ENCODE results near the gene IL2RA. TPM values are rescaled to one million over a fixed set of nuclear protein-coding genes. Genes with fewer than 3 reads are reported as not detected.

Gene IL2RA
- total and polyA plus RNA-seq, 2 donors (not counting 1 experiment from before 2014, with no cell fraction given) = 7.2 to 56.7 TPM

DNA sequence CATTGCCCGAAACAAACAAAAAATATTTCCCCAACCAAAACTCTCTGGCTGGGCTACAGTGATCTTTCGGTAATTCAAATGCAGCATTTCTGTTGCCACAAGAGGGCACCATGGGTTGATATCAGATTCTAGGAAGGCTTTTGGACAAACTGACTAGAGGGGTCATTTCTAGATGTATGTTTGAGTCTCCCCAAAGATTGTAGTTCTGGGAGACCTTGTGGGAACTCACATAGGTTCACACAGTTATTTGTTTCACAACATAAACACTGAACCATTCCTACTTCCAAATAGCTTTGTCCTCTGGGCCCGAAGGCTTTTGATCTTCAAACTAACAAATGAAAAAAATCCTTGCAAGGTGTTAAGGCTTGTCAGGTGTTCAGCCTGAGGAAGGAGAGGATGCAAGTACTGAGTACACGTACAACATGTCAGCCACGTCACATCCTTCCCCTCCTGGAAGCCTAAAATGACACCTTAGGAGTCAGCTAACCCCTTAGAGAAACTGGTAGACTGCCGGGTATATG is 47.9 kb downstream of the IL2RA start:
- H3K27ac ChIP-seq (ENCODE audit: low read length in 2 of 2) = peak overlapping the region; percentile 34 to 57
- no peak overlapping the region for H3K4me2 ChIP-seq (replicated peaks; ENCODE audit: low read depth, low read length, poor library complexity, severe bottlenecking)

More for the DNA sequence above, 47.9 kb downstream of the IL2RA start:
- H3K79me2 ChIP-seq (ENCODE audit: control insufficient read depth, insufficient read depth, low read length) = no peaks in the 10 kb centered on the region
- no peaks in the 10 kb centered on the region for H3K27me3 Mint-ChIP-seq
- no peak overlapping the region for H3K9ac ChIP-seq (ENCODE audit: low read length)
- no peak overlapping the region for H3K4me3 Mint-ChIP-seq
- ATAC-seq (ENCODE audit: low read depth) (peak; percentile 79), DNase-seq (peak; percentile 79)
- WGBS (ENCODE audit: insufficient coverage) = 38% methylated on average over 1 of the region's 6 CpGs
- ChIA-PET CTCF (interaction anchor here (1.0 to 8.5 kb wide), 35 partner anchors 11 to 392 kb away, joined by 3 to 104 read pairs (median 6); partner anchors contain the start of genes IL2RA and PFKFB3), POLR2A (interaction anchor here (0.5 to 1.5 kb wide), 4 partner anchors 11 to 401 kb away, joined by 5 to 14 read pairs (median 6); no protein-coding TSS in a partner anchor)
- H3K4me1 ChIP-seq (ENCODE audit: control insufficient read depth in 2 of 2, insufficient read depth in 2 of 2, low read length in 2 of 2) = peaks cover 4 to 9% of the 10 kb centered on the region in 2 donors
- no peaks in the 10 kb centered on the region for H3K9me3 Mint-ChIP-seq (ENCODE audit: insufficient read depth)
- peak overlapping the region; percentile 52 for H2AFZ ChIP-seq (ENCODE audit: insufficient read depth, low read depth, low read length, poor library complexity, severe bottlenecking)
- H3K4me3 ChIP-seq (ENCODE audit: control extremely low read depth in 1 of 5, extremely low read depth in 1 of 5, insufficient read depth in 1 of 5, low read depth in 2 of 5, low read length in 4 of 5) = no peak overlapping the region
- TF ChIP-seq CTCF (IDR thresholded peaks at IDR 0.05) = peak; percentile 86
- no peak for TF ChIP-seq EZH2 (IDR thresholded peaks at IDR 0.05; ENCODE audit: borderline replicate concordance, insufficient read depth, low read depth, low read length, poor library complexity, severe bottlenecking)
- H3K9me3 ChIP-seq (ENCODE audit: control extremely low read depth in 1 of 3, control insufficient read depth in 2 of 3, insufficient read depth in 1 of 3, low read length in 2 of 3) = no peaks in the 10 kb centered on the region
- peaks cover 0 to 3% of the 10 kb centered on the region in 2 experiments for H3K36me3 ChIP-seq (replicated peaks in 1 of 2; ENCODE audit: control extremely low read depth in 1 of 2, control insufficient read depth in 1 of 2, extremely low read depth in 1 of 2, insufficient read depth in 2 of 2, low read length in 1 of 2)
- H3K4me1 Mint-ChIP-seq = peaks cover 10% of the 10 kb centered on the region
- peak overlapping the region; percentile 67 for H3K27ac Mint-ChIP-seq
- no peaks in the 10 kb centered on the region for H3K27me3 ChIP-seq (replicated peaks in 1 of 4; ENCODE audit: control extremely low read depth in 1 of 4, control insufficient read depth in 3 of 4, insufficient read depth in 4 of 4, low read length in 3 of 4)
- no peaks in the 10 kb centered on the region for H4K20me1 ChIP-seq (ENCODE audit: control insufficient read depth, insufficient read depth, low read length, poor library complexity, severe bottlenecking)
- intact Hi-C loops (cut with micrococcal nuclease) = loop anchor here (1.0 to 5.0 kb wide), 5 partner anchors 36 to 388 kb away; partner anchors contain the start of gene IL15RA
